Measurements from ENCODE around the gene NR3C1.

Gene NR3C1

GRCh38 chr5:143237664-143238063, 165.8 kb downstream of the NR3C1 start:
- TF ChIP-seq EZH2phosphoT487 (IDR thresholded peaks at IDR 0.05; ENCODE audit: borderline replicate concordance, low read length) (no peak), CTCF (IDR thresholded peaks at IDR 0.05; ENCODE audit: low read depth, low read length, poor library complexity, severe bottlenecking) (no peak)
- no peaks in the 10 kb centered on the region for H3F3A ChIP-seq (ENCODE audit: control insufficient read depth, insufficient read depth)
- no peaks in the 10 kb centered on the region for H3K36me3 ChIP-seq (ENCODE audit: control insufficient read depth, low read length)
- H3K79me2 ChIP-seq (ENCODE audit: control insufficient read depth, low read length), result no peaks in the 10 kb centered on the region
- no peak overlapping the region for H3K4me3 ChIP-seq (ENCODE audit: low read length)
- no peak overlapping the region for H3K27ac ChIP-seq (ENCODE audit: low read depth, low read length)
- no peaks in the 10 kb centered on the region for H3K9me3 ChIP-seq (ENCODE audit: control insufficient read depth, insufficient read depth, low read length)
- no peaks in the 10 kb centered on the region for H3K9me2 ChIP-seq (replicated peaks; ENCODE audit: control insufficient read depth, low read length)
- no peaks in the 10 kb centered on the region for H3K4me1 ChIP-seq (ENCODE audit: control insufficient read depth, low read length)
- no peak overlapping the region for H3K4me2 ChIP-seq (ENCODE audit: low read length)
- H4K20me1 ChIP-seq (ENCODE audit: control insufficient read depth, insufficient read depth, low read depth, low read length), result no peaks in the 10 kb centered on the region
- no peaks in the 10 kb centered on the region for H3K27me3 ChIP-seq (ENCODE audit: control insufficient read depth, low read length)

GRCh38 chr5:143236682-143237081, 166.8 kb downstream of the NR3C1 start:
- H3K36me3 ChIP-seq (ENCODE audit: control insufficient read depth, low read length), result no peaks in the 10 kb centered on the region
- no peak overlapping the region for H3K4me2 ChIP-seq (ENCODE audit: low read length)
- no peaks in the 10 kb centered on the region for H4K20me1 ChIP-seq (ENCODE audit: control insufficient read depth, insufficient read depth, low read depth, low read length)
- H3F3A ChIP-seq (ENCODE audit: control insufficient read depth, insufficient read depth), result no peaks in the 10 kb centered on the region
- no peak overlapping the region for H3K4me3 ChIP-seq (ENCODE audit: low read length)
- no peak overlapping the region for H3K27ac ChIP-seq (ENCODE audit: low read depth, low read length)
- TF ChIP-seq CTCF (IDR thresholded peaks at IDR 0.05; ENCODE audit: low read depth, low read length, poor library complexity, severe bottlenecking) (no peak), EZH2phosphoT487 (IDR thresholded peaks at IDR 0.05; ENCODE audit: borderline replicate concordance, low read length) (no peak)
- no peaks in the 10 kb centered on the region for H3K9me2 ChIP-seq (replicated peaks; ENCODE audit: control insufficient read depth, low read length)
- peaks cover 5% of the 10 kb centered on the region for H3K4me1 ChIP-seq (ENCODE audit: control insufficient read depth, low read length)
- H3K79me2 ChIP-seq (ENCODE audit: control insufficient read depth, low read length), result no peaks in the 10 kb centered on the region
- no peaks in the 10 kb centered on the region for H3K9me3 ChIP-seq (ENCODE audit: control insufficient read depth, insufficient read depth, low read length)
- H3K27me3 ChIP-seq (ENCODE audit: control insufficient read depth, low read length), result no peaks in the 10 kb centered on the region

GRCh38 chr5:143235423-143235822, 168.1 kb downstream of the NR3C1 start:
- Histone ChIP-seq H3K4me3 (ENCODE audit: low read length) (no peak overlapping the region), H3K79me2 (ENCODE audit: control insufficient read depth, low read length) (no peaks in the 10 kb centered on the region), H3K4me1 (ENCODE audit: control insufficient read depth, low read length) (peaks cover 17% of the 10 kb centered on the region), H3K9me3 (ENCODE audit: control insufficient read depth, insufficient read depth, low read length) (no peaks in the 10 kb centered on the region), H3K27me3 (ENCODE audit: control insufficient read depth, low read length) (no peaks in the 10 kb centered on the region), H3K36me3 (ENCODE audit: control insufficient read depth, low read length) (no peaks in the 10 kb centered on the region), H3K4me2 (ENCODE audit: low read length) (no peak overlapping the region), H3K27ac (ENCODE audit: low read depth, low read length) (no peak overlapping the region), H3K9me2 (replicated peaks; ENCODE audit: control insufficient read depth, low read length) (no peaks in the 10 kb centered on the region), H3F3A (ENCODE audit: control insufficient read depth, insufficient read depth) (no peaks in the 10 kb centered on the region), H4K20me1 (ENCODE audit: control insufficient read depth, insufficient read depth, low read depth, low read length) (no peaks in the 10 kb centered on the region)
- TF ChIP-seq CTCF (IDR thresholded peaks at IDR 0.05; ENCODE audit: low read depth, low read length, poor library complexity, severe bottlenecking), result no peak
- TF ChIP-seq EZH2phosphoT487 (IDR thresholded peaks at IDR 0.05; ENCODE audit: borderline replicate concordance, low read length), result no peak
